B cell (primary cell): ENCODE results near the gene GDA. TPM values are rescaled to one million over a fixed set of nuclear protein-coding genes. Genes with fewer than 3 reads are reported as not detected.

Experiments
- ATAC-seq: fragments of 200-7000 bp; cut with Tn5 transposase; one replicate; pipeline ENCODE4 v1.10.0; 2021; ENCODE audit warnings: low read depth, mild to moderate bottlenecking, moderate number of reproducible peaks, moderate library complexity
- CTCF ChIA-PET: fragments of 350-600 bp; sonication (Branson Sonifier 250); formaldehyde crosslinking; loops from one replicate; lab custom pipeline; 2021; ENCODE audit warnings: antibody characterized with exemption, inconsistent platforms; lab: Charles Lee
- POLR2A ChIA-PET: fragments of 350-600 bp; sonication (Branson Sonifier 250); formaldehyde crosslinking; loops from one replicate; lab custom pipeline; 2021; ENCODE audit warnings: antibody characterized with exemption; lab: Charles Lee
- DNase-seq: peaks from one replicate; pipeline ENCODE4 v3.0.0; 2013
- H2AFZ ChIP-seq: 2 replicates; pipeline ENCODE4 v1.6.1; 2012; ENCODE audit warnings: mild to moderate bottlenecking, low read depth, low read length; ENCODE audit not compliant: insufficient read depth, poor library complexity, severe bottlenecking
- H3K27ac ChIP-seq, 2 donors: 1 replicate in 1 of 2; 2 replicates in 1 of 2; pipeline ENCODE4 v1.5.1; 2012 to 2013; ENCODE audit warnings: low read length in 2 of 2, mild to moderate bottlenecking in 2 of 2, moderate library complexity in 1 of 2
- H3K27me3 ChIP-seq, 4 experiments: fragments of 200-600 bp in 1 of 4; sonication (generic) in 1 of 4; replicated peaks in 1 of 4; 1 replicate in 2 of 4; 2 replicates in 2 of 4; pipeline versions ENCODE4 v1.6.1 to v1.7.0; 2013 to 2016; ENCODE audit warnings: low read length in 3 of 4, mild to moderate bottlenecking in 2 of 4, mixed read lengths in 1 of 4, moderate library complexity in 1 of 4; ENCODE audit not compliant: insufficient read depth in 4 of 4, control insufficient read depth in 3 of 4; ENCODE audit errors: control extremely low read depth in 1 of 4
- H3K36me3 ChIP-seq, 2 experiments: replicated peaks in 1 of 2; 1 replicate in 1 of 2; 2 replicates in 1 of 2; pipeline versions ENCODE4 v1.6.1 to v1.7.1; 2013; ENCODE audit warnings: low read length in 1 of 2; ENCODE audit not compliant: insufficient read depth in 2 of 2, control insufficient read depth in 1 of 2; ENCODE audit errors: control extremely low read depth in 1 of 2, extremely low read depth in 1 of 2
- H3K4me1 ChIP-seq, 2 donors: fragments of 200-600 bp in 1 of 2; sonication (generic) in 1 of 2; 1 replicate in 1 of 2; 2 replicates in 1 of 2; pipeline versions ENCODE4 v1.5.1 to v1.6.1; 2013 to 2017; ENCODE audit warnings: low read length in 2 of 2; ENCODE audit not compliant: control insufficient read depth in 2 of 2, insufficient read depth in 2 of 2
- H3K4me2 ChIP-seq: replicated peaks from 2 replicates; pipeline ENCODE3; 2012; ENCODE audit warnings: mild to moderate bottlenecking, low read depth, low read length; ENCODE audit not compliant: poor library complexity, severe bottlenecking
- H3K4me3 ChIP-seq, 5 experiments: fragments of 200-600 bp in 1 of 5; sonication (generic) in 1 of 5; 1 replicate in 3 of 5; 2 replicates in 2 of 5; pipeline versions ENCODE4 v1.5.1 to v1.7.0; 2011 to 2016; ENCODE audit warnings: low read length in 4 of 5, mild to moderate bottlenecking in 4 of 5, low read depth in 2 of 5, control low read depth in 1 of 5, moderate library complexity in 1 of 5; ENCODE audit not compliant: insufficient read depth in 1 of 5; ENCODE audit errors: control extremely low read depth in 1 of 5, extremely low read depth in 1 of 5
- H3K79me2 ChIP-seq: fragments of 200-600 bp; sonication (generic); one replicate; pipeline ENCODE4 v1.6.0; 2016; ENCODE audit warnings: low read length; ENCODE audit not compliant: control insufficient read depth, insufficient read depth
- H3K9ac ChIP-seq: fragments of 200-600 bp; sonication (generic); 2 replicates; pipeline ENCODE4 v1.6.1; 2017; ENCODE audit warnings: mild to moderate bottlenecking, low read length, moderate library complexity
- H3K9me3 ChIP-seq, 3 donors: one replicate each; pipeline versions ENCODE4 v1.6.1 to v1.7.1; 2013; ENCODE audit warnings: low read length in 2 of 3; ENCODE audit not compliant: control insufficient read depth in 2 of 3, insufficient read depth in 1 of 3; ENCODE audit errors: control extremely low read depth in 1 of 3
- H4K20me1 ChIP-seq: 2 replicates; pipeline ENCODE4 v1.6.0; 2012; ENCODE audit warnings: mild to moderate bottlenecking, low read length; ENCODE audit not compliant: insufficient read depth, control insufficient read depth, poor library complexity, severe bottlenecking
- H3K27ac Mint-ChIP-seq: one replicate; pipeline ENCODE4 v1.8.0; 2021; ENCODE audit warnings: mixed read lengths
- H3K27me3 Mint-ChIP-seq: one replicate; pipeline ENCODE4 v1.8.0; 2021; ENCODE audit warnings: mixed read lengths
- H3K4me1 Mint-ChIP-seq: one replicate; pipeline ENCODE4 v1.8.0; 2021; ENCODE audit warnings: mixed read lengths
- H3K4me3 Mint-ChIP-seq: one replicate; pipeline ENCODE4 v1.8.0; 2021; ENCODE audit warnings: mixed read lengths
- H3K9me3 Mint-ChIP-seq: one replicate; pipeline ENCODE4 v1.8.0; 2022; ENCODE audit warnings: mixed read lengths; ENCODE audit not compliant: insufficient read depth
- CTCF ChIP-seq: fragments of 200-600 bp; IDR thresholded peaks from one replicate; pipeline ENCODE4 v1.8.0; 2022; ENCODE audit warnings: antibody characterized with exemption, mild to moderate bottlenecking
- EZH2 ChIP-seq: IDR thresholded peaks from 2 replicates; pipeline ENCODE4 v1.6.1; 2012; ENCODE audit warnings: borderline replicate concordance, low read depth, mild to moderate bottlenecking, moderate library complexity, low read length; ENCODE audit not compliant: insufficient read depth, poor library complexity, severe bottlenecking
- WGBS: methylation state at CpG from one replicate; pipeline ENCODE4 v1.1.5; 2013; ENCODE audit warnings: missing lambda C conversion rate; ENCODE audit not compliant: insufficient coverage; 5-methylcytosine and 5-hydroxymethylcytosine counted together
- intact Hi-C: fragments of 100-400 bp; cut with micrococcal nuclease; formaldehyde crosslinking; loops from one replicate; pipeline ENCODE4 v1.10.0; 2022
- polyA plus RNA-seq: library from polyadenylated mRNA; depleted of rRNA; stranded (reverse); fragments of >200 nt; gene quantifications from 2 replicates; pipeline ENCODE4 v1.2.3, GENCODE V29; 2012
- total RNA-seq, 2 donors: library from RNA; stranded (reverse); fragments of 120-200 nt in 1 of 2; gene quantifications; 1 replicate in 1 of 2; 2 replicates in 1 of 2; pipeline versions ENCODE4 v1.2.3 to v1.2.4, GENCODE V29; 2013 to 2022

Gene GDA
- total and polyA plus RNA-seq, 2 donors (not counting 1 experiment from before 2014, with no cell fraction given), result not detected

DNA sequence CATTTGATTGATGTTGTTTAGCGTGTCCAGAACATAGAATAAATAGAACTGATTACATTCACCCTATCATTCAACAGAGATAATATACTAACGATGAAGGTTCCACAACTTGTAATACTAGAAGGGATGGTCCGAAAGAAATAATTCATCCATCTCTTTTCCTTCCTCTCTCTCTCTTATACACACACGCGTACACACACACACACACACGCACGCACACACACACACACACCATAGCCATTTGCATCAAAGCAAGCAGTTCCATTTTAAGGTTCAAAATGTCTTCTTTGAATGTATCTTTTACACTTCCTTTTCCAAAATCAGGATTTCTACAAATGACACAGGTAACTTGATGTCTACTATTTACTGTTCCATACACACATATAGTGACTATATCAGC is 887 bp downstream of the GDA start:
- Mint-ChIP-seq H3K4me1 (peaks cover 24% of the 10 kb centered on the region), H3K9me3 (peaks cover 3% of the 10 kb centered on the region), H3K4me3 (peak overlapping the region; percentile 35), H3K27me3 (peaks cover 38% of the 10 kb centered on the region), H3K27ac (no peak overlapping the region)
- Histone ChIP-seq H3K79me2 (no peaks in the 10 kb centered on the region), H3K27ac (no peak overlapping the region), H3K4me1 (peaks cover 23 to 25% of the 10 kb centered on the region in 2 donors), H3K9me3 (peaks cover 0 to 5% (median 0%) of the 10 kb centered on the region in 3 donors), H2AFZ (no peak overlapping the region), H3K36me3 (no peaks in the 10 kb centered on the region), H3K4me3 (no peak overlapping the region), H3K27me3 (peaks cover 0 to 23% (median 15%) of the 10 kb centered on the region in 4 experiments), H3K9ac (no peak overlapping the region), H3K4me2 (no peak overlapping the region), H4K20me1 (no peaks in the 10 kb centered on the region)
- DNase-seq (no peak), ATAC-seq (no peak)
- intact Hi-C loops, result no loop called here
- WGBS, result 77% methylated on average over 5 of the region's 7 CpGs
- TF ChIP-seq CTCF, result no peak
- TF ChIP-seq EZH2, result no peak
- CTCF ChIA-PET, result no interaction called here
- POLR2A ChIA-PET, result no interaction called here

GRCh38 chr9:72150661-72151060 is 1.4 kb downstream of the GDA start:
- H3K4me1 Mint-ChIP-seq, result peaks cover 26% of the 10 kb centered on the region
- ATAC-seq, result no peak
- H3K4me1 ChIP-seq, result peaks cover 26 to 28% of the 10 kb centered on the region in 2 donors
- intact Hi-C loops, result no loop called here
- no peak overlapping the region for H3K4me3 ChIP-seq
- H3K9ac ChIP-seq, result no peak overlapping the region
- no peaks in the 10 kb centered on the region for H4K20me1 ChIP-seq
- ChIA-PET POLR2A (no interaction called here), CTCF (no interaction called here)
- H3K27ac ChIP-seq, result no peak overlapping the region
- H3K4me2 ChIP-seq, result no peak overlapping the region
- no peak overlapping the region for H3K27ac Mint-ChIP-seq
- peaks cover 3% of the 10 kb centered on the region for H3K9me3 Mint-ChIP-seq
- no peaks in the 10 kb centered on the region for H3K36me3 ChIP-seq
- H3K79me2 ChIP-seq, result no peaks in the 10 kb centered on the region
- no peak for DNase-seq
- peaks cover 0 to 5% (median 3%) of the 10 kb centered on the region in 3 donors for H3K9me3 ChIP-seq
- peaks cover 34% of the 10 kb centered on the region for H3K27me3 Mint-ChIP-seq
- peaks cover 0 to 23% (median 15%) of the 10 kb centered on the region in 4 experiments for H3K27me3 ChIP-seq
- no peak for TF ChIP-seq EZH2
- TF ChIP-seq CTCF, result no peak
- WGBS, result 63% methylated on average over 5 of the region's 6 CpGs
- no peak overlapping the region for H2AFZ ChIP-seq
- no peak overlapping the region for H3K4me3 Mint-ChIP-seq
